NCI-H226 (cell line): ENCODE results near the gene SLC4A4.

Experiments
- DNase-seq: peaks from one replicate; pipeline ENCODE4 v3.0.0-alpha.2; 2015

The SLC4A4 gene

GRCh38 chr4:71549516-71550160 is 210.8 kb downstream of the SLC4A4 start:
- no peak for DNase-seq

- DNase-seq, result no peak
These were observed 211.7 kb downstream of the SLC4A4 start for GRCh38 chr4:71550220-71551165.

GRCh38 chr4:71553605-71554004 is 214.8 kb downstream of the SLC4A4 start:
- DNase-seq, result no peak

GRCh38 chr4:71554025-71554424 is 215.2 kb downstream of the SLC4A4 start:
- DNase-seq, result no peak

GRCh38 chr4:71558248-71558647 is 219.4 kb downstream of the SLC4A4 start:
- DNase-seq, result peak; percentile 63

GRCh38 chr4:71559957-71560571 is 221.2 kb downstream of the SLC4A4 start:
- DNase-seq, result peak; percentile 84

GRCh38 chr4:71564775-71565174 is 226.0 kb downstream of the SLC4A4 start:
- DNase-seq, result peak; percentile 37

- peak; percentile 32 for DNase-seq
These were observed 228.0 kb downstream of the SLC4A4 start for GRCh38 chr4:71566856-71567255.

GRCh38 chr4:71568131-71568530 is 229.3 kb downstream of the SLC4A4 start:
- DNase-seq, result no peak

GRCh38 chr4:71570492-71570891 is 231.7 kb downstream of the SLC4A4 start:
- peak; percentile 84 for DNase-seq

- DNase-seq, result no peak
These were observed 232.5 kb downstream of the SLC4A4 start for GRCh38 chr4:71571346-71571745.

GRCh38 chr4:71583971-71584370 is 245.2 kb downstream of the SLC4A4 start:
- no peak for DNase-seq

GRCh38 chr4:71584585-71584984 is 245.8 kb downstream of the SLC4A4 start:
- DNase-seq, result no peak

- DNase-seq, result no peak
These were observed 247.4 kb downstream of the SLC4A4 start for GRCh38 chr4:71586087-71586763.

GRCh38 chr4:71587995-71588394 is 249.2 kb downstream of the SLC4A4 start:
- DNase-seq, result no peak

GRCh38 chr4:71592793-71593192 is 254.0 kb downstream of the SLC4A4 start:
- peak; percentile 23 for DNase-seq

- no peak for DNase-seq
These were observed 254.5 kb downstream of the SLC4A4 start for GRCh38 chr4:71593311-71593710.

GRCh38 chr4:71595576-71596108 is 256.8 kb downstream of the SLC4A4 start:
- no peak for DNase-seq

GRCh38 chr4:71599578-71599977 is 260.8 kb downstream of the SLC4A4 start:
- DNase-seq, result no peak

- peak; percentile 29 for DNase-seq
These were observed 263.6 kb downstream of the SLC4A4 start for GRCh38 chr4:71602289-71602900.

GRCh38 chr4:71604785-71605184 is 266.0 kb downstream of the SLC4A4 start:
- no peak for DNase-seq

- no peak for DNase-seq
These were observed 268.3 kb downstream of the SLC4A4 start for GRCh38 chr4:71607109-71607508.
